RWPE2 (cell line): Measurements from ENCODE around the gene AKR7A3.

Source experiments
- ATAC-seq: fragments of 200-7000 bp; cut with Tn5 transposase; 3 replicates; pipeline ENCODE4 v1.9.1; 2021; ENCODE audit warnings: low read depth
- DNase-seq: peaks from one replicate; pipeline ENCODE4 v3.0.0-alpha.2; 2020; ENCODE audit warnings: low spot score
- H3K27ac ChIP-seq: fragments of 450-650 bp; 2 replicates; pipeline ENCODE4 v1.5.1; 2017; ENCODE audit warnings: mild to moderate bottlenecking; ENCODE audit not compliant: poor library complexity, severe bottlenecking
- H3K27me3 ChIP-seq: fragments of 250-450 bp; sonication (Bioruptor Pico); 2 replicates; pipeline ENCODE4 v1.5.1; 2021; ENCODE audit warnings: mild to moderate bottlenecking, moderate library complexity; ENCODE audit not compliant: insufficient read depth, poor library complexity, severe bottlenecking
- H3K36me3 ChIP-seq: fragments of 250-450 bp; sonication (Bioruptor Pico); 2 replicates; pipeline ENCODE4 v1.5.1; 2020; ENCODE audit warnings: low read depth, mild to moderate bottlenecking, moderate library complexity
- H3K4me1 ChIP-seq: fragments of 250-450 bp; sonication (Bioruptor Pico); 2 replicates; pipeline ENCODE4 v1.5.1; 2021; ENCODE audit warnings: mild to moderate bottlenecking, moderate library complexity; ENCODE audit not compliant: insufficient read depth, poor library complexity, severe bottlenecking
- H3K4me3 ChIP-seq: fragments of 250-450 bp; sonication (Bioruptor Pico); 2 replicates; pipeline ENCODE4 v1.5.1; 2021; ENCODE audit warnings: mild to moderate bottlenecking, moderate library complexity; ENCODE audit not compliant: severe bottlenecking
- H3K9me3 ChIP-seq: fragments of 250-450 bp; sonication (Bioruptor Pico); 2 replicates; pipeline ENCODE4 v1.5.1; 2021; ENCODE audit warnings: mild to moderate bottlenecking, moderate library complexity; ENCODE audit not compliant: severe bottlenecking
- TF ChIP-seq, protein P1 (sequence below): fragments of 450-650 bp; IDR thresholded peaks from one replicate; pipeline ENCODE4 v1.5.1; 2017; ENCODE audit warnings: mild to moderate bottlenecking, moderate library complexity; ENCODE audit not compliant: poor library complexity, severe bottlenecking

The AKR7A3 gene

DNA sequence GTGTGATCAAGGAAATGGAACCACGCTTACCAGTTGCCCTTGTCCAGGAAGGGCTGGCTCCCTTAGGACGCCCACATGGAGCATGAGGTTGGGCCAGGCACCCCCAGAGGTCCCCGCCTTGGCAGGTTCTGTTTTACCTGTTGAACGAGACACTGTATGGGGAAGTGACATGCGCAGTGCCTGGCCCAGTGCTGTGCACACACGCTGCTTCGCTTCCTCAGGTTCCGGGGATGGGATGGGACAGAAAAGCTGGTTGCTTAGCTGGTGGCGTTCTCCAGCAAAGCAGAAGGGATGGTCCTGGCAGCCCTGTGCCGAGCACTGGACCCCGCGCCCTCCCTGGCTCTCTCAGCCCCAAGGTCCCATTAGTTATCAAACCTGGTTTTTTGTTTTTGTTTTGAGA lies 44.3 kb upstream of the AKR7A3 start:
- TF ChIP-seq, protein P1, sequence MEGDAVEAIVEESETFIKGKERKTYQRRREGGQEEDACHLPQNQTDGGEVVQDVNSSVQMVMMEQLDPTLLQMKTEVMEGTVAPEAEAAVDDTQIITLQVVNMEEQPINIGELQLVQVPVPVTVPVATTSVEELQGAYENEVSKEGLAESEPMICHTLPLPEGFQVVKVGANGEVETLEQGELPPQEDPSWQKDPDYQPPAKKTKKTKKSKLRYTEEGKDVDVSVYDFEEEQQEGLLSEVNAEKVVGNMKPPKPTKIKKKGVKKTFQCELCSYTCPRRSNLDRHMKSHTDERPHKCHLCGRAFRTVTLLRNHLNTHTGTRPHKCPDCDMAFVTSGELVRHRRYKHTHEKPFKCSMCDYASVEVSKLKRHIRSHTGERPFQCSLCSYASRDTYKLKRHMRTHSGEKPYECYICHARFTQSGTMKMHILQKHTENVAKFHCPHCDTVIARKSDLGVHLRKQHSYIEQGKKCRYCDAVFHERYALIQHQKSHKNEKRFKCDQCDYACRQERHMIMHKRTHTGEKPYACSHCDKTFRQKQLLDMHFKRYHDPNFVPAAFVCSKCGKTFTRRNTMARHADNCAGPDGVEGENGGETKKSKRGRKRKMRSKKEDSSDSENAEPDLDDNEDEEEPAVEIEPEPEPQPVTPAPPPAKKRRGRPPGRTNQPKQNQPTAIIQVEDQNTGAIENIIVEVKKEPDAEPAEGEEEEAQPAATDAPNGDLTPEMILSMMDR = no peak
- no peak overlapping the region for H3K4me3 ChIP-seq
- no peak for DNase-seq
- ATAC-seq = no peak
- H3K36me3 ChIP-seq = no peaks in the 10 kb centered on the region
- H3K4me1 ChIP-seq = no peaks in the 10 kb centered on the region
- no peak overlapping the region for H3K27ac ChIP-seq
- no peaks in the 10 kb centered on the region for H3K27me3 ChIP-seq
- no peaks in the 10 kb centered on the region for H3K9me3 ChIP-seq

DNA sequence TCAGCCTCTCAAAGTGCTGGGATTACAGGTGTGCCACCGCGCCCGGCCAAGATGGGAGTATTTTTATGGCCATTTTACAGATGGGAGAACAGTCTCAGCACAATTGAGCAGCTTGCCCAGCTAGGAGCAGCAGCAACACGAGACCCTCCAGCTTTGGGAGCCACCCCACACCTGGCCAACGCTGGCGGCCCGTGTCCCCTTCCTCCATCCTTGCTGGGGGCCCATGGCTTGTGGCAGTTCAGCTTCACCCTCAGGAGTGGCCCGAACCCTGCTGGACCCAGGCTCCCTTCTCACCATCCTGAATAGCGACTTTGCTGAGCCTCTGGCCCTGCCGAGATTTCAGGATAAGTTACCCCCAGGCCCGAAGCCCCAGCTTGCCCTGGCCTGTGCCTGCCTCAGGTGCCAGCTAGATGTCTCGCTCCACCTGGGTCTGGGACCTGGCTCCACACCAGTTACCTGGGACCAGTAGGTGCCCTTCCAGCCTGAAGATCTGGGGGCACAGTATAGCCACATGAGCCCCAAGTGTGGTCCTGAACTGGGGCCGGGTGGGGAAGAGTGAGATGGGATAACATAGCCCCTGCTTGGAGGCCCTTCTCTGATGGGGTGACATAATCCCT lies 42.8 kb upstream of the AKR7A3 start:
- H3K9me3 ChIP-seq = no peaks in the 10 kb centered on the region
- H3K4me1 ChIP-seq = no peaks in the 10 kb centered on the region
- DNase-seq (no peak), ATAC-seq (0 out of 3 replicates have a peak, but pooled peaks have one; percentile 4)
- no peak overlapping the region for H3K4me3 ChIP-seq
- no peak overlapping the region for H3K27ac ChIP-seq
- H3K27me3 ChIP-seq = no peaks in the 10 kb centered on the region
- H3K36me3 ChIP-seq = peaks cover 2% of the 10 kb centered on the region; the same call in 1 of the 2 replicates
- TF ChIP-seq, protein P1 = no peak

DNA sequence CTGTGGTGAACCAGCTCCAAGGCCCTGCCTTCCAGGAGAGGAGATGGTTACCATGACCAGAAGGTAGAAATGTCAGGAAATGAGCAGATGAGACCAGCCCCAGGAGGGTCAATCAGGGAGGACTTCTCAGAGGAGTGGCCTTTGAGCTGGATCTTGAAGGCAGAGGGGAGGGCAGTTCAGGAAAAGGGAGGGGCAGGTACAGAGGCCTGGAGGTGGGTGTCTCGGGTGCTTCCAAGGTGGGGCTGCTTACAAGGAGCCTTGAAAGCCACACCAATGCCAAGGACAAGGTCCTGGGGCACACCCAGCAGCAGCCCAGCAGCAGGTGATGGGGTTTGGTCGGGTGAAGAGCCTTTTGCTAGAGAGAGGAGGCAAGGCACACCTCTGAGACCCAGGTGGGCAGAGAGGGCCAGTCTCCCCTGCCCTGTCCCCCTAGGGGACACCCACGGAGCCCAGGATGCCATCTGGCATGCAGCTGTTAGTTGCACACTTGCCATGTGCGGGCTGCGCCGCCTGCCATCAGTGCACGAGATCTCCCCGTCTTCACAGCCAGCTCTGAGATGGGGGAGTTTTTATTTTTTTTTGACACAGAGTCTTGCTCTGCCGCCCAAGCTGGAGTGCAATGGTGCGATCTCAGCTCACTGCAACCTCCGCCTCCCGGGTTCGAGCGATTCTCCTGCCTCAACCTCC lies 42.0 kb upstream of the AKR7A3 start:
- Histone ChIP-seq H3K4me3 (no peak overlapping the region), H3K9me3 (no peaks in the 10 kb centered on the region), H3K36me3 (peaks cover 9% of the 10 kb centered on the region), H3K27me3 (no peaks in the 10 kb centered on the region), H3K27ac (no peak overlapping the region), H3K4me1 (no peaks in the 10 kb centered on the region)
- no peak for DNase-seq
- no peak for ATAC-seq
- TF ChIP-seq, protein P1 = no peak

DNA sequence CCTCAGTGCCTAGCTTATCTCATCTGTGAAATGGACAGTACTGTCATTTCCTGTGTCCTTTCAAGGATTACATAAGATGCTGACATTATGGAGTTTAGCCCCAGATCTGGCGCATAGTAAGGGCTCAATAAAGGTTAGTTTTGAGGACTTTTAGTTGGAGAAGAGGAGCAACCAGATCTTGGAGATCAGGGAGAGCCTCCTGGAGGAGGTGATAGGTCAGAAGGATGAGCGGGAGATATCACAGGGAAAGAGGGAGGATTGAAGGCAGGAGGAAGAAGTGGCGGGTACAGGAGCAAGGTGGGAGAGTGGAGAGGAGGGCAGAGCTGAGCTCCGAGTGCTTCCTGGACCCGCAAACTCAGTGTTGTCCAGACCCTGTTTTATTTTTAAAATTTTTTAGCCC lies 41.0 kb upstream of the AKR7A3 start:
- no peak for ATAC-seq
- H3K36me3 ChIP-seq = peaks cover 9% of the 10 kb centered on the region
- TF ChIP-seq, protein P1 = no peak

DNA sequence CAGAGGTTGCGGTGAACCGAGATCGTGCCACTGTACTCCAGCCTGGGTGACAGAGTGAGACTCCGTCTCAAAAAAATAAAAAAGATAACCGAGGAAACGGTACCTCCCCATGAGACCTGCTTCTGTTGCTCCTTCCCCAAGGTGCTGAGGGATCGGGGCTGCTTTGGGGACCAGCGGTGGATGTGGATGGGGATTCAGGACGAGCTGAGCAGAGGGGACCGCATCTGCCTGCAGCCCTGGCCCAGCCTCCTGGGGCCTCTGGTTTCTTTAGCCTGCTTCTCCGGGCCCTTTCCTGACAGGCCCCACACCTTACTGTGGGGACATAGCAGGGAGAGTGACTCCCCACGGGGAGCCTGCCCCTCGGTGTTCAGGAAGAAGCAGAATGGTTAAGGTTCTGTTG lies 40.6 kb upstream of the AKR7A3 start:
- H3K36me3 ChIP-seq = peaks cover 9% of the 10 kb centered on the region
- H3K9me3 ChIP-seq = no peaks in the 10 kb centered on the region
- H3K27ac ChIP-seq = no peak overlapping the region
- H3K4me3 ChIP-seq = no peak overlapping the region
- DNase-seq (no peak), ATAC-seq (no peak)
- TF ChIP-seq, protein P1 = no peak
- H3K27me3 ChIP-seq = no peaks in the 10 kb centered on the region
- no peaks in the 10 kb centered on the region for H3K4me1 ChIP-seq

More for the DNA sequence above, 41.0 kb upstream of the AKR7A3 start:
- DNase-seq = no peak
- no peaks in the 10 kb centered on the region for H3K9me3 ChIP-seq
- no peak overlapping the region for H3K4me3 ChIP-seq
- H3K4me1 ChIP-seq = no peaks in the 10 kb centered on the region
- H3K27me3 ChIP-seq = no peaks in the 10 kb centered on the region
- no peak overlapping the region for H3K27ac ChIP-seq
